MM.1S (cell line): ENCODE measurements around the gene ALDH16A1.
"Not testable (repeated sequence)": the region's sequence is repeated elsewhere in the genome, so short reads cannot be mapped to it uniquely, and the experiment has no call there.

Experiments
- DNase-seq: peaks from one replicate; pipeline ENCODE4 v3.0.0-alpha.2; 2015
- H2AFZ ChIP-seq: fragments of 300-600 bp; sonication (generic); 2 replicates; pipeline ENCODE4 v1.6.0; 2016; ENCODE audit warnings: antibody characterized with exemption, low read length
- H3F3A ChIP-seq: fragments of 300-600 bp; sonication (generic); 2 replicates; pipeline ENCODE4 v1.6.1; 2016; ENCODE audit warnings: mild to moderate bottlenecking, antibody characterized with exemption, low read length, moderate library complexity, mixed read lengths; ENCODE audit not compliant: insufficient read depth
- H3K27ac ChIP-seq: fragments of 300-600 bp; sonication (generic); 2 replicates; pipeline ENCODE4 v1.5.1; 2016; ENCODE audit warnings: mild to moderate bottlenecking, low read length
- H3K27me3 ChIP-seq: fragments of 300-600 bp; sonication (generic); replicated peaks from 2 replicates; pipeline ENCODE4 v1.6.0; 2016; ENCODE audit warnings: low read length; ENCODE audit not compliant: insufficient read depth
- H3K36me3 ChIP-seq: fragments of 300-600 bp; sonication (generic); replicated peaks from 2 replicates; pipeline ENCODE4 v1.6.1; 2016; ENCODE audit warnings: mild to moderate bottlenecking, low read length, mixed read lengths; ENCODE audit not compliant: insufficient read depth
- H3K4me1 ChIP-seq: fragments of 300-600 bp; sonication (generic); 2 replicates; pipeline ENCODE4 v1.6.1; 2016; ENCODE audit warnings: low read length, mixed read lengths
- H3K4me2 ChIP-seq: fragments of 300-600 bp; sonication (generic); 2 replicates; pipeline ENCODE4 v1.6.0; 2016; ENCODE audit warnings: low read depth, low read length
- H3K4me3 ChIP-seq: fragments of 300-600 bp; sonication (generic); 2 replicates; pipeline ENCODE4 v1.5.1; 2016; ENCODE audit warnings: low read length, mixed read lengths
- H3K79me2 ChIP-seq: fragments of 300-600 bp; sonication (generic); 2 replicates; pipeline ENCODE4 v1.6.1; 2016; ENCODE audit warnings: mixed run types, low read length, mixed read lengths
- H3K9ac ChIP-seq: fragments of 300-600 bp; sonication (generic); 2 replicates; pipeline ENCODE4 v1.6.1; 2016; ENCODE audit warnings: low read length, mixed read lengths
- H3K9me2 ChIP-seq: fragments of 300-600 bp; sonication (generic); replicated peaks from 2 replicates; pipeline ENCODE4 v1.6.1; 2016; ENCODE audit warnings: mild to moderate bottlenecking, low read length, mixed read lengths; ENCODE audit not compliant: insufficient read depth
- H3K9me3 ChIP-seq: fragments of 300-600 bp; sonication (generic); replicated peaks from 2 replicates; pipeline ENCODE4 v1.6.1; 2016; ENCODE audit warnings: mild to moderate bottlenecking, low read length, mixed read lengths; ENCODE audit not compliant: insufficient read depth
- H4K20me1 ChIP-seq: fragments of 300-600 bp; sonication (generic); 2 replicates; pipeline ENCODE4 v1.6.1; 2016; ENCODE audit warnings: mild to moderate bottlenecking, low read length, moderate library complexity, mixed read lengths; ENCODE audit not compliant: insufficient read depth
- CTCF ChIP-seq: fragments of 300-600 bp; sonication (generic); IDR thresholded peaks from 2 replicates; pipeline ENCODE4 v1.5.1; 2016; ENCODE audit warnings: antibody characterized with exemption, low read length, mixed read lengths
- EZH2 ChIP-seq: fragments of 300-600 bp; sonication (generic); optimal IDR thresholded peaks from 2 replicates; pipeline ENCODE3; 2017; ENCODE audit warnings: low read depth, mild to moderate bottlenecking, antibody characterized with exemption, low read length, mixed read lengths
- EZH2phosphoT487 ChIP-seq: fragments of 300-600 bp; sonication (generic); IDR thresholded peaks from 2 replicates; pipeline ENCODE4 v1.6.1; 2018; ENCODE audit warnings: antibody characterized with exemption, low read length

Gene ALDH16A1

GRCh38 chr19:49442771-49443365, 10.2 kb upstream of the ALDH16A1 start:
- Histone ChIP-seq H3F3A (peaks cover 6% of the 10 kb centered on the region; the same call in 1 of the 2 replicates), H4K20me1 (no peaks in the 10 kb centered on the region), H3K4me2 (peak overlapping the region; percentile 90), H3K4me1 (no peaks in the 10 kb centered on the region), H3K4me3 (peak overlapping the region; percentile 84), H2AFZ (peak overlapping the region; percentile 99), H3K79me2 (no peaks in the 10 kb centered on the region), H3K9me3 (no peaks in the 10 kb centered on the region), H3K27me3 (peaks cover 43% of the 10 kb centered on the region), H3K36me3 (no peaks in the 10 kb centered on the region), H3K9me2 (no peaks in the 10 kb centered on the region), H3K9ac (peak overlapping the region; percentile 62; the same call in 1 of the 2 replicates), H3K27ac (no peak overlapping the region; the same call in 1 of the 2 replicates)
- TF ChIP-seq CTCF: no peak
- peak; percentile 57 for DNase-seq

GRCh38 chr19:49443366-49444099, 9.5 kb upstream of the ALDH16A1 start:
- peak overlapping the region; percentile 90 for H3K4me2 ChIP-seq
- TF ChIP-seq EZH2phosphoT487: no peak
- TF ChIP-seq CTCF: peak; percentile 78
- H3F3A ChIP-seq: peaks cover 6% of the 10 kb centered on the region; the same call in 1 of the 2 replicates
- H3K27me3 ChIP-seq: peaks cover 36% of the 10 kb centered on the region
- no peaks in the 10 kb centered on the region for H3K79me2 ChIP-seq
- peak; percentile 93 for DNase-seq
- peak overlapping the region; percentile 84 for H3K4me3 ChIP-seq
- peak overlapping the region; percentile 62; the same call in 1 of the 2 replicates for H3K9ac ChIP-seq
- no peaks in the 10 kb centered on the region for H4K20me1 ChIP-seq
- peak overlapping the region; percentile 99 for H2AFZ ChIP-seq
- no peaks in the 10 kb centered on the region for H3K9me2 ChIP-seq
- no peaks in the 10 kb centered on the region for H3K4me1 ChIP-seq
- H3K36me3 ChIP-seq: no peaks in the 10 kb centered on the region
- H3K27ac ChIP-seq: peak overlapping the region; percentile 28; the same call in 1 of the 2 replicates
- H3K9me3 ChIP-seq: no peaks in the 10 kb centered on the region

GRCh38 chr19:49444100-49444700, 8.8 kb upstream of the ALDH16A1 start:
- Histone ChIP-seq H3K27me3 (peaks cover 29% of the 10 kb centered on the region), H3K4me3 (peak overlapping the region; percentile 84; the same call in 1 of the 2 replicates), H3K4me2 (peak overlapping the region; percentile 90; the same call in 1 of the 2 replicates), H2AFZ (peak overlapping the region; percentile 99; the same call in 1 of the 2 replicates)
- not testable (repeated sequence) for H3K27ac ChIP-seq, H3K9me3 ChIP-seq, DNase-seq, H3K9me2 ChIP-seq, H4K20me1 ChIP-seq, H3K4me1 ChIP-seq, H3K79me2 ChIP-seq, H3K9ac ChIP-seq, H3F3A ChIP-seq, H3K36me3 ChIP-seq

GRCh38 chr19:49445997-49446396, 7.0 kb upstream of the ALDH16A1 start:
- Histone ChIP-seq H3K4me1 (peaks cover 5% of the 10 kb centered on the region; the same call in 1 of the 2 replicates), H3K27ac (no peak overlapping the region), H3F3A (peaks cover 6% of the 10 kb centered on the region; the same call in 1 of the 2 replicates), H3K9me3 (no peaks in the 10 kb centered on the region), H3K9ac (no peak overlapping the region), H3K36me3 (no peaks in the 10 kb centered on the region), H3K4me2 (no peak overlapping the region), H3K79me2 (peaks cover 14% of the 10 kb centered on the region), H3K4me3 (no peak overlapping the region), H2AFZ (no peak overlapping the region), H4K20me1 (no peaks in the 10 kb centered on the region), H3K9me2 (no peaks in the 10 kb centered on the region), H3K27me3 (peaks cover 11% of the 10 kb centered on the region)
- TF ChIP-seq CTCF (no peak), EZH2 (no peak), EZH2phosphoT487 (no peak)
- DNase-seq: no peak
